HG03280 (cell line): ENCODE measurements around the gene ADPRHL1.
"Not testable (repeated sequence)": the region's sequence is repeated elsewhere in the genome, so short reads cannot be mapped to it uniquely, and the experiment has no call there.

Source experiments
- ATAC-seq: cut with Tn5 transposase; IDR thresholded peaks from one replicate; pipeline ENCODE4 v1.9.1; 2021; ENCODE audit warnings: mild to moderate bottlenecking, moderate library complexity; ENCODE audit not compliant: unreplicated experiment

ADPRHL1 gene

DNA sequence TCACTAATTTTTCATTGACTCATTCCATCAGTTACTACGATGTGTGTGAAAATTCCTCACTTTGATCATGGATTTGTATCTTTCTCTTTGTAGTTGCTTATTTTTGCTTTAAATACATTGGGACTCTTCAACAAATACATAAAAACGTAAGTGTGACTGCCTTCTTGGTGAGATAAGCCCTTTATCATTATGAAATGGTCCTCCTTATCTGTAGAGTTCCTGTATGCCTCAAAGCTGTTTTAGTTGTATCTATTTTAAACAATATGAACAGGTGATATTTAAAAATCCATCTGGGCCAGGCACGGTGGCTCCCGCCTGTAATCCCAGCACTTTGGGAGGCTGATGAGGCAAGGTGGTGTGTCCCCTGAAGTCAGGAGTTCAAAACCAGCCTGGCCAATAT, 25.9 kb upstream of the ADPRHL1 start:
- no peak for ATAC-seq

DNA sequence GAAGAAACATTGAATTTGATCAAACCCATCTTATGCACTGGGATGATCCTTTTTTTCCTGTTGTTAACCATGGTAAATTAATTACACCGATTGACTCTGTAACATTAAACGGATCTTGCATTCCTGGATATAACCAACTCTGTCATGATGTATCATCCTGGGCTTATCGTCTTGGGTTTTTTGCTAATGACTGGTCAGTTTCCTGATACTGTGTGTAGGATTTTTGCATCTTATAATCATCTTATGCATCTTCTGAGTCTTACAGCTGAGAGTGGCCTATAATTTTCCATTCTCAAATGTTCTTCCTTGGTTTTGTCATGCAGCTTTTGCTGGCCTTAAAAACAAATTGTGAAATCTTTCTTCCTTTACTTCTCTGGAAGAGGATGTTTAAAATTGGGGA, 24.4 kb upstream of the ADPRHL1 start:
- ATAC-seq, result no peak

DNA sequence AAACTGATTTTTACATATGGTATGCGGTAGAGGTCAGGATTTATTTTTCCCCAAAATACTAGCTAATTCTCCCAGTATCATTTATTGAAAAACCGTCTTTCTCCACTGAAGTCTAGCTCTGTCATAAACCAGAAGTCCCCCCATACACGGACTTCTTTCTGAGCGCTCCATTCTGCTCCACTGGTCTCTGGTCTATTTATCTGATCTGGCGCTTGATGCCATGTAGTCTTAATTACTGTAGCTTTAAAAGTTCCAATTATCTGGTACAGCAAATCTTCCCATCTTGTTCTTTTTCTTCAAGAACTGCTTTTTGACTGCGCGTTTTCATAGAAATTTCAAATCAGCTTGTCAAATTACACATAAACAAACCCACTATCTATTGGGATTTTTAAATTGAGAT, 23.5 kb upstream of the ADPRHL1 start:
- ATAC-seq, result no peak

DNA sequence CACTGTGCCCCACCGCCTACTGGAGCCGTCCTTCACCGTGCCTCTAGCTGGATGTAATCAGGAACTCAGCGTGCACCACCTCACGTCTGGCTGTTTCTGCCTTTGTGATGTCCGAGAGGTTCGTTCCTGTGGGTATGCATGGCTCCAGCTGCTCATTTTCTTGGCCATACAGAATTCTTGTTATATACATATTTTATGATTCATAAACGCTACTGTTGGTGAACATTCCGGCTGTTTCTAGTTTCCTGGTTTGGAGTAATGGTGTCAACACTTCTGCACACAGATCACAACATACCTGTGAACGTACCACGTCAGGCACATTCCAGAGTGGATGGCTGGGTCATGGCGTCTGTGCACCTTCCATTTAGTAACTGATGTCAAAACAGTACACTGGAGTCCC, 22.6 kb upstream of the ADPRHL1 start:
- ATAC-seq, result no peak

DNA sequence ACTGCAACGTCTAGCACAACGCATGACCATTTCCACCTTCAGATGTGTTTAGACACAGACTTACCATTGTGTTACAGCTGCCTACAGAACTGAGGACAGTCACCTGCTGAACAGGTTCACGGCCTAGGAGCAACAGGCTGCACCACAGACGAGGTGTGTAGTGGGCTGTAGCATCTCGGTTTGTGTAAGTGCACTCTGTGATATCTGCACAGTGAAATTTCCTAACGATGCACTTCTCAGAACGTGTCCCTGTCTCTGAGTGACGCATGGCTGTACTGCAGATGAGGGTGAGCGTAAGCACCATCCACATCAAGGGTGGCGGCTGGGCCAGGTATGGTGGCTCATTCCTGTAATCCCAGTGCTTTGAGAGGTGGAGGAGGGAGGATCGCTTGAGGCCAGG, 22.0 kb upstream of the ADPRHL1 start:
- no peak for ATAC-seq

DNA sequence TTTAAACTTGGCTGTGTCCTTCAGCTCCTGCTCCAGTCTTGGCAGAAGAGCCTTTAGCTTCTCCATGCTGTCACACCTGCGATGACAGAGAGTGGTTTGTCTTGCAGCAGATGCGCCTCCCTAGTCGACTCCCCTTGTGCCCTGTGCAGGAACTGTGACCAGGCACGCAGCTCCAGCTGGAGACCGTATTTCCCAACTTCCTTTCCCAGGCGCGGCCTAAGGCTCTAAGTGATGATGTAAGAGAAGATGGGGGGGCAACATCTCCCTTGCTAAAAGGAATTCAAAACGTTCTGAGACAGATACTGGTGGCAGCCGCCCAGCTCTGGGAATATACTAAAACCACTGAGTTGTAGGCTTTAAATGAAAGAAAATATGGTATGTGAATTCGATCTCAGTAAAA, 20.9 kb upstream of the ADPRHL1 start:
- ATAC-seq, result no peak

DNA sequence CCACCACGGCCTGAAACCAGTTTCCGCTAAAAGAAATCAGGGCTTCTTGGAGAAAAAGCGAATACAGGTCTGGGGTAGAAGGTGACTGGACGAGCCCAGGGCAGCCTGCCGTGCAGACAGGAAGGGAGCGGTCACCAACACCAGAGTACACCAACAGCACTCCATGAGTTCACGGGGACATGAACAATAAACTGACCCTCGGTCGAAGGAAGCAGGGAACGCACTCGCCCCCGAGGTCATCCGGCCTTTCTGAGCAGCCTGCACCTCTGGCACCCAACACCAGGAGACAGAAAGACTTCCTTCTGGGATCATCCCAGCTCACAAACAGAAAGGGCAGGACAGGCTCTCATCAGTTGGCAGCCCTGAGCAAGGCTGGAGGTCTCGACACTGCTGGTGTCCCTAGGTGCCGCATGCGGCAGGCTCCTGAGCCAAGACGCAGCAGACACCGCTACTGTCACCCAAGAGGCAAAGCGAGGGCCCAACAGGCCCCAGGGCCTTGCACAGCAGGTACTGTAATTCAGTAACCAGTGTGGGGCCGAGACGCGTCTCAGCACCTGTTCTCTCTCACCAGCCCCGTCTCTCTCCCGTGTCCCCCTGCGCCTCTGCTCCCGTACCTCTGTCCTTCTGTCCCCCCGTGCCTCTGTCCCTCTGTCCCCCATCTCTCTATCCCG, 19.2 kb upstream of the ADPRHL1 start:
- ATAC-seq, result no peak

DNA sequence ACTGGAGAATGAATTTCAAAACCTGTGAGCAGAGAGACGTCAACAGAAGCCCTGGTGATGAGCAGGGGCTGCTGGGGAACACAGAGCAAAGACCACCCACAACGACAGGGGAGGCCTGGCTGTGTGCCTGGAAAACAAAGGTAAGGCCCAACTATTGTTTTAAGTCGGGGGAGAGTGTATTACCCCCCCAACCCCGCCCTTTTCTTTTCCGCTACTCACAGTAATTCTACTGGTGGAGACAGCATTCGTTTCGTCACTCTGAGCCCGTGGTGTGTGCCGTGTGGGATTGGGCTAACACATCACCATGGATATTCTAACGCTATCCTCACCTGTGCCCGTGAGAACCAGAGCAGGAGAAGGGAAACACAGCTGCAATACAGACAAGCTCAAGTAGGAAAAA, 18.6 kb upstream of the ADPRHL1 start:
- no peak for ATAC-seq

DNA sequence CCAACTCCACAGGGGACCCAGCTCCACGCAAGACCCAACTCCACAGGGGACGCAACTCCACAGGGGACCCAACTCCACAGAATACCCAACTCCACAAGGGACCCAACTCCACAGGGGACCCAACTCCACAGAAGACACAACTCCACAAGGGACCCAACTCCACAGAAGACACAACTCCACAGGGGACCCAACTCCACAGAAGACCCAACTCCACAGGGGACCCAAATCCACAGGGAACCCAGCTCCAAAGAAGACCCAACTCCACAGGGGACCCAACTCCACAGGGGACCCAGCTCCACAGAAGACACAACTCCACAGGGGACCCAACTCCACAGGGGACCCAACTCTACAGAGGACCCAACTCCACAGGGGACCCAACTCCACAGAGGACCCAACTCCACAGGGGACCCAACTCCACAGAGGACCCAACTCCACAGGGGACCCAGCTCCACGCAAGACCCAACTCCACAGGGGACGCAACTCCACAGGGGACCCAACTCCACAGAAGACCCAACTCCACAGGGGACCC, 17.4 kb upstream of the ADPRHL1 start:
- not testable (repeated sequence) for ATAC-seq

DNA sequence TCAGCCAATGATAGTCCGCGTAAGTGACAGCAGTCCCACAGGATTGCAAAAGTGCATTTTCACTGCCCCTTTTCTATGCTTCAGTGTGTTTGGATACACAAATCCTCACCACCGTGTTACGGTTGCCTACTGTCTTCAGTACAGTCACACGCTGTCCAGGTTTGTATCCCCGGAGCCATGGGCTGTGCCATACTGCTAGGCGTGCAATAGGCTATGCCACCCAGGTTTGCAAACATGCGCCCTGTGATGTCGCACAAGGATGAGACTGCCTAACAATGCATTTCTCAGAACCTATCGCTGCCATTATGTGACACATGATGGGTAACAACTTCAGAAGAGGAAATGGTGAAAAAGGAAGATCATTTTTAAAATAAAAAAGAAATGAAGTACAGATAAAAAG, 16.8 kb upstream of the ADPRHL1 start:
- ATAC-seq, result no peak

DNA sequence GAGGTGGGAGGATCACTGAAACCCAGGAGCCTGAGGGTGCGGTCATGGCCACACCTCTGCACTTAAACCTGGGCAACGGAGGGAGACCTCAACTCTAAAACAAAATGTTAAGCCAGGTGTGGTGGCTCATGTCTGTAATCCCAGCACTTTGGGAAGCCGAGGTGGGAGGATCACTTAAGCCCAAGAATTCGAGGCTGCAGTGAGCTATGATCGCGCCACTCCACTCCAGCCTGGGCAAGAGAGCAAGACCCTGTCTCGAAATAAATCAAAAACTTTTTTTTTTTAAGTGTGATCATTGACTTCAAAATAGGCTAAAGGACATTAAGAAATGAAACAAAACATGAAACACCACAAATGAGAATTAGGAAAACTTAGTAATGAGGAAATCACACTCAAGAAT, 16.3 kb upstream of the ADPRHL1 start:
- ATAC-seq, result no peak

DNA sequence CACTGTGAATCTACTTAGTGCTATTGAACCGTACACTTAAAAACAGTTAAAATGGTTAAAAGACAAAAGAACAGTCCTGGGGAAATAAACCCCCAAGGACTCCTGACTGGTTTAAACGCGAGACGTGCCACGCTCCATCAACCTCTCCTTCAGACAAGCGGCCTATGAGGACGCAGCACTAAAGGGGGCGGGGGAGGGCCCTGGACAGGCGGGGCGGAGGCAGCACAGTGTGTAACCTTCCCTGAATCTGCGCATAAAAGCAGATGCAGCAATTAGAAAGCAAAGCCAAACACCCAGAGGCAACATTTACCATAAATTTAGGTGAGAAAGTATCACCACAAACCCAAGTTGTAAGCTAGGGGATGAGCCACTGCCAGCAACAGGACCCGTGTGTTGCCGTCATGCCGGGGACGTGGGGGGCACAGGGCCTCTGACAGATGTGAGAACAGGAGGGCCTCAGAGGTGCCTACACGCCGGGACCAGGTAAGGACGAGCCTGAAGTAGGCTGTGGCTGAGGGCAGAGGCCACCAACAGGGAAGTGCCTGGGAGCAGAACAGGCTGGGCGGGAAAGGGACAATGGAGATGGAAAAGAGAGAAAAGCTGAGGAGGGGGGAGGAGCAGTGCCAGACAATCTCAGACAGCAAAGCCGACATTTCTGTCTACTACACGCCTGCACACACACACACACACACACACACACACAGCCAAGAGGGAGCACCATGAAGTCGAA, 15.3 kb upstream of the ADPRHL1 start:
- ATAC-seq, result no peak

DNA sequence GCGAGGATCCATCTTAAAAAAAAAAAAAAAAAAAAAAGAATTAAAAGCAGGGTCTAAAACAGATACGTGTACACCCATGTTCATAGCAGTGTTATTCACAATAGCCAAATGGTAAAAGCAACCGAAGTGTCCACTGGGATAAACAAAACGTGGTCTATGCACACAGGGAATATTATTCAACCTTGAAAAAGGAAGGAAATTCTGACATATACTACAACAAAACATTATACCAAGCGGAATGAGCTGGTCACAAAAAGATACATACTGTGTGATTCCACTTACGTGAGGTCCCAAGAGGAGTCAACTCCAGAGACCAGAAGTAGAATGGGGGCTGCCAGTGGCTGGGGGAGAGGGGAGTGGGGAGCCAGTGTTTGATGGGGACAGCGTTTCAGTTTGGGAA, 14.7 kb upstream of the ADPRHL1 start:
- ATAC-seq, result no peak

DNA sequence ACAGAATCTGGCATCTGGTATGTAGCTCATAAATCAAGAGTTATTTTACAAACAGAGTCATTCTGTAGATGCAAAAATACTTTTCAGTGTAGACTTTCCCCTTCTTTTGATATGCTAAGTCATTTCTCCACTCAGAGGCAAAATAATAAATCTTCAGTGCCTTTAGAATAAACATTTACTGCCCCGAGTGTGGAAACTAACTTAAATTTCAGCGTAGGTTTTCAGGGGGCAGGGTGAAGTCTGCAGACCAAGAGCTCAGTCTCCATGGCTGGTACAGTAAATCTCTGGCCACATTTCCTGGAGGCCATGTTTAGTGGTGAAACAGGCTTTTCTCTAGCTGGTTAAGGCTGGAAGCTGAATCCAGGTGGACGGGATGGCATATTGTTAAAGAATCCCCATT, 13.1 kb upstream of the ADPRHL1 start:
- no peak for ATAC-seq

DNA sequence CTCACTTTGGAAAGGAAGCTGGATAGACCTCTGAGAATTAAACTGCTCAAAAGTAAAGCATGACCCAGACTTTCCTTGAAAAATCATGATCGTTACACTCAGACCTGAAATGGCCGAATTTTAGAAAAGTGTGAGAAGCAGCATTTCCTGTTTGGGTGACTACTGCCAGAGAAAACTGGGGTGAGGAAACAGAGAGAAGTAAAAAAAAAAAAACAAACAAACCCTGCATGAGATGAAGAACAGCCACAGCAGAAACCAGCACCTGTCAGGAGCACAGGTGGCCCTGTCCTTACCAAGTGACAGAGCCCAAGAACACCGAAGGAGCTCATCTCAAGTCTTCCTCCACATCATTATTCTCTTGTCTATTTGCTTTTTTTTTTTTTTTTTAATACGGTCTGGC, 12.0 kb upstream of the ADPRHL1 start:
- ATAC-seq, result no peak

DNA sequence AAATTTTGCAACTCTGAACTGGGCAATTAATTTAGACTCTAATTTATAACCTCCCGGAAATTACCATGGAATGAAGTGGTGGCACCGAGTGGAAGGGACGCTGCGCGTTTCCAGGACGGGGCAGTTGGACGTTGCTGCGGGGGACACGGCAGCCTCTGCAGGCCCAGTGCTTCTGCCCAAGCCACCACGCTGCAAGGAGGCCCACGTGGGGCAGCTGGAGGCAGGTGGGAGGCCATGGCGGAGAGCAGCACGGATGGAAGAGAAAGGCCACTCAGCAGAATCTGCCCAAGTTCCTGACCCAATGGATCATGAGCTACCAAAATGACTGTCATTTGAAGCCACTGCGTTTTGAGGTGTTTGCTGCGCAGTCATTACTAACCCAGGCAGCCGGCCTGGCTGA, 11.2 kb upstream of the ADPRHL1 start:
- ATAC-seq, result no peak

DNA sequence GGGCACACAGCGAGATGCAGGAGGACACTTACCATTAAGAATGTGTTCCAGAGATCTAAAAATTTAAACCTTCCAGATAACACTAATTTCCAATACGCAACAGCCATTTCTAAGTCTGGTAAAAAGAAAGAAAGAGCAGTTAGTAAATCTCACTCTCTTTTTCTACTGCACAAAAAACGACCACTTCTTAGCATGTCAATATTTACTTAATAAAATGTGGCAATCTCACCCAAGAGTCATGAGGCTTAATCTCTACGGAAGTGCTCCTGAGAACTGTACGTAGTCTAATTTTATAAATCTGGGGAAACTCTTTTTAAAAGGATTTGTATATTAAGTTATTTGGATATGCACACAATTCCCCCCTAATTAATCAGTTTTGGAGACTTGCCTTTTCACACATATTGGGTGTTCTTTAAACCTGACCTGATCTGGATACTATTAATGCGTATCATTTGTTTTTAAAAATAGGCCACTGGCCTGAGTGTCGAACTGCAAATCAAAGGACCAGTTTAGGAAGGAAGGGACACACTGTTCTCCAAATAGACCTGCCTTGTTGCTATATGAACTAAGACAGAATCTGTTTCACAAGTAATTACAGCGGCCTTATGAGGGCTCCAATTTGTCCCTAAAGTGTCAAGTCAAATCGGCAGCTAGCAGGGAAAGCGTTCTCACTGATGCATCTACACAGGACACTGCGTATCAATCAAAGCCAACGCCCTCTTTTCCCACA, 7.9 kb upstream of the ADPRHL1 start:
- no peak for ATAC-seq

DNA sequence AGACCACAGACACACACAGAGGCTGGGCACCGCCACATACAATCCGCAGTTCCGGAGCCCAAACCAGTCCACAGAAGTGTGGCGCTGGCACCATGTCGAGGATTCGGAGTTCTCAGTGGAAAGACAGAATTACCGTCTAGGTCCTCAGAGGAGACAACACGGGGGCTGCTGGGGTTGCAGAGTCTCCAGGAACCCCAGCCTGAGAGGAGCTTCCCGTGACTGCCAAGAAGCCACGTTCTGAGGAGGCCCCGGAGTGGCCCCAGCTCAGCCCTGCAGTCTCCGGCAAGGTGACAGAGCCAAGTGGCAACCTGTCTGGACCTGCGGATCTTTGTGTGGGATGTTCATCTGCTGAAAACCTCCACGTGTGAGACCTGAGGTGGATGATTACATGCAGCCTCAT, 7.3 kb upstream of the ADPRHL1 start:
- ATAC-seq, result no peak

DNA sequence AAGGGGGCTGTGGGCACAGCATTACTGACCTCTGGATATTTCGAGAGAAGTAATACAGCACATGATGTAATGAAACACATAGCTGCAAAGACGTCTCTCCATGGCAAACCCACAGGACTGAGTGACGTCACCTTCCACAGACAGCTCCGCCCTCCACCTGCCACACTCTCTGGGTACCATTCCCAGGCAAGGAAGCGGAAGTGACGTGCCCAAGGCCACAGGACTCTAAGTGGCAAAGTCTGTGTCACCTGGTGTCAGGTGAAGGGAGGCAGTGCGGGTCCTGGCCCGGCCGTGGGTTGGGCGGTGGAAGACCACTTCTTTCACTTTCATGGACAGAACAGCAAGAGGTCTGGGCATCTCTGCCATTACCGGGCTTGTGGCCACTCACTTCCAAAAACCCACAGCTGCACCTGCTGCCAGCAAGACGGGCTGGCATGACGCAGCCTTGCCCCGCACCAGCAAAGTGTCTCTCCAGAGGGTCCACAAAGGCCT, 6.8 kb upstream of the ADPRHL1 start:
- ATAC-seq, result no peak

DNA sequence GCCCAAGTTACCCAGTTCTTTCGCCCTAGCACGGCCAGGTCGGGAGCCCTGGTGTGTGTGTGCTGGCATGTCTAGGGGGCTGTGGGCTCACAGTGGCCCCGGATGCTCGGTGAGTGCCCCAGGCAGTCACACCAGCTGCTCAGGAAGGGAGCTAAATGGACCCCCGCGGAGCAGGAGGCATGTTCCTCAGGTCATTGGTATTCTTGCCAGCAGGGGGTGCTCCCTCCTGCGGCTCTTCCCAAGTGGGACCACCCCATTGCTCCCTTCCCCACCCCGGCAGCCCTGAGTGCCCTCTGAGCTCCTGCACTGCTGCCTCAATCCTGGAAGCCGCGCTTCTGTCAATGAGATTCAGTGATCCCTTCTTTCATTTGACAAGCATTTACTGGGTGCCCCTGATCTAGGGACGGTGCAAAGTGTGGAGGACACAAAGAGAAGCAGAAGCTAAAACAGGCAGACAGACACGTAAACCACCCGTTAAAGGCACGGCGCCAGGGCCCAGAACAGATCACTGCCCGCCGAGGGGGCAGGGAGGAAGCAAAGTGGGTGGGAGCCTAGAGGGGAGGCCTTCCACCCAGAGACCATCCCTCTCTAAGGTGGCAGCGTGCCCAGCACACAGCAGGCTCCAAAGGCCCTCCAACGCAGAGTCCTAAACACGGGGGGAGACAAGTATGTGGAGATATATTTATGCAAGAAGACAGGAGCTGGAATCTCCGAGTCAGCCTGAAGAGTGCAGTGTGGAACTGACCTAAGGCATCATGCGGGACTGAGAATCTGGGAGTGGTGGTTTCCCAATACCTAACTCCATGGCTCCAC, 5.2 kb upstream of the ADPRHL1 start:
- ATAC-seq, result no peak

DNA sequence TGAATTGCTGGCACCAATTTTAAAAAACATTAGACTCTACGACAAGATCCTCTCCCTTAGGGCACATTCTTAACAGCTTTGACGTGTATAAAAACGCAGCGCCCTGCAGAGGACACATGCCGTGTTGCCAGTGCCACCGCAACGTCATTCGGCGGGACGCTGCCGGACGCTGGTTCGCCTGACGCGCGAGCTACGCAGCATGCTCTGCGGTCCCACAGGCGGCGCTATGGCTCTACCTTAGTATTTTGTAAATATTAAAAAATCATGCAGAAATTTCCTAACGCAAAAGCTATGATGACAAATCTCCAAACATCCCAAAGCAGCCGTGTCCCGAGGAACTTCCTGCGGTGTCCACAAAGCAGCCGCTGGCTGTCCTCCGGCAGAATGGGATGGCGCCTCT, 4.2 kb upstream of the ADPRHL1 start:
- no peak for ATAC-seq
